HG03280 (cell line): ENCODE results near the gene MBNL1.
"Not testable (repeated sequence)": the region's sequence is repeated elsewhere in the genome, so short reads cannot be mapped to it uniquely, and the experiment has no call there.

ENCODE experiments used
- ATAC-seq: cut with Tn5 transposase; IDR thresholded peaks from one replicate; pipeline ENCODE4 v1.9.1; 2021; ENCODE audit warnings: mild to moderate bottlenecking, moderate library complexity; ENCODE audit not compliant: unreplicated experiment

Gene MBNL1

DNA sequence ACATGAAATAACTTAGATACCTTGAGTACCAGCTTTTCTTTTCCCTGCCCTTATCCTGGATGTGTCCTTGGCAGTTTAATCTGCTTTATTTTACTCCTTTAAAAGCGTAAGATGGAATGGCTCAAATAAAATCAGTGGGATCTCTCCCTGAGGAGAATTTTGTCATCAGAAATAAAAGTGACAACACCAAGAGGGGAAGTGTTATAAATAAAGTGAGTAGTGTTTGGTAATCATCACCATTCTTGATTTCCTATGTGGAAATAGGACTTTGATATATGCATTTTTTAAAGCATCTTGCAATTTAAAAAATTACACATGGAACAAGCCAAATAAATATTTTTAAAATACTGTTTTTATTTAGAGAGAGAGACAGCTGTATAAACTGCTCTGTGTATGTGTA lies 76.5 kb downstream of the MBNL1 start:
- ATAC-seq = no peak

DNA sequence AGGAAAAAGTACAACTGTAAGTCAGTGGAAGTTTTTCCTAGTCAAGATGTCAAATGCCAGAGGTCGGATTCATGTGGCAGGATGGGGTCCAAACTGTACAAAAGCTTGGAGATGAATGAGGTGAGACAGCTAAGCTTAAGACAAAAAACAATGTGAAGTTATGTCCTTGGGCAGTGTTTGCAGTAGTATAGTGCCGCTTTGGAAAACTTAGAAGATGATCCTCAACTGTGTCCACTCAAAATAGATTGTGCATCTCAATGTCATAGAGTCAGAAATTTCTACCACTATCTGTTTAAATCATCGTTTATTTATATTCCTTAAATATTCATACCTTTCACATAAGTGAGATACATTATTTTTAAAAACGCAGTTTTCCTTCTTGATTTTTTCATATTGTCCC lies 77.3 kb downstream of the MBNL1 start:
- ATAC-seq = no peak

DNA sequence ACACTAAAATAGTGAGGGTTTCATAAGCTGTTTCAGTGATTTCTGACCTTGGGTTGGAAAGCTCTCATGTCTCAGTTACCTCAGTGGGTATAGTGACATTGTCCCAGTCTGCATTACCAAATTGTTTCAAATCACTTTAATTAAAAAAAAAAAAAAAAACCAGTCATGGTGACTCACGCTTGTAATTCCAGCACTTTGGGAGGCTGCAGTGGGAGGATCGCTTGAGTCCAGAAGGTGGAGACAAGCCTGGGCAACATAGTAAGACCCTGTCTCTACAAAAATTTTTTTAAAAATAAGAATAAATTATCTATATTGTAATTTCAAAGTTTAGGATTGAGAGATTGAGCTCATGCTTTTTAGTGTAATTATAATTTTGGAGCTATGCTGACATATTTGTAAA lies 78.0 kb downstream of the MBNL1 start:
- ATAC-seq = no peak

GRCh38 chr3:152348436-152349177 lies 79.9 kb downstream of the MBNL1 start:
- ATAC-seq = no peak

- no peak for ATAC-seq
Measured at GRCh38 chr3:152349392-152349791, 80.7 kb downstream of the MBNL1 start.

GRCh38 chr3:152350139-152350538 lies 81.4 kb downstream of the MBNL1 start:
- ATAC-seq = no peak

DNA sequence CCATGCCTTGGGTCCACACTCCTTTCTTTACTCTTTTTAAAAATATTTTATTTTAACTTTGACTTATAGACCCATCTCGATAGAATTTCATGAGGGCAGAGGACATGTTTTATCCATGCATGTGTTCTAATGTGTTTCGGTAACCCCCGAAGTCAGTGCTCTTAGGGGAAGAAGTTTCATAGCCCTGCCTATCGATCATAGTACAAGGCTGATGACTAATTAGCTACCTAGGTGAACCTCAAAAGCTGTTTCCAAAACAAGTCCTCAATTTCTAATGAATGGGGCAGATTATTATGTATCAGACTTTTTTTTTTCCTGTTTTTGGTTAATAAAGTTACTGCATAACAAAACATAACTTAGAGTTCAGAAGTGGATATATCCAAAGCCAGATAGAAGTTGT lies 82.0 kb downstream of the MBNL1 start:
- ATAC-seq = no peak

GRCh38 chr3:152352554-152352953 lies 83.8 kb downstream of the MBNL1 start:
- ATAC-seq = no peak

DNA sequence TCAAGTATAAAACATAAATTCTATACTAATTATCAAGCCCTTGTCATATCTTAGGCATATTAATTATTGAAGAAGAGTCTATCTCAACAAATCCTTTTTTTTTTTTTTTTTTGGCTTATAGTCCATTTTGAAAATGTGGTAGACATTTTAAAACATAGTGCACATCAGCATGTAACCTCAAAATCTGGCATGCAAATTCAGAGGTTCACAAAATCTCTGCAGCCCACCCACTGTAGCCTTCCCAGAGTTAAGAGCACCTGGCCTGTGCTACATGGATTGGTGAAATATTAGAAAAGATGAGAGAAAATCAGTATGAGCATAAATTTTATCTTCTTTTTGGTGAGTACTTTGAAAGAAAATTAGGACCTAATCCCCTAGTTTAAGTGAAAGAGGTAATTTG lies 84.8 kb downstream of the MBNL1 start:
- no peak for ATAC-seq

DNA sequence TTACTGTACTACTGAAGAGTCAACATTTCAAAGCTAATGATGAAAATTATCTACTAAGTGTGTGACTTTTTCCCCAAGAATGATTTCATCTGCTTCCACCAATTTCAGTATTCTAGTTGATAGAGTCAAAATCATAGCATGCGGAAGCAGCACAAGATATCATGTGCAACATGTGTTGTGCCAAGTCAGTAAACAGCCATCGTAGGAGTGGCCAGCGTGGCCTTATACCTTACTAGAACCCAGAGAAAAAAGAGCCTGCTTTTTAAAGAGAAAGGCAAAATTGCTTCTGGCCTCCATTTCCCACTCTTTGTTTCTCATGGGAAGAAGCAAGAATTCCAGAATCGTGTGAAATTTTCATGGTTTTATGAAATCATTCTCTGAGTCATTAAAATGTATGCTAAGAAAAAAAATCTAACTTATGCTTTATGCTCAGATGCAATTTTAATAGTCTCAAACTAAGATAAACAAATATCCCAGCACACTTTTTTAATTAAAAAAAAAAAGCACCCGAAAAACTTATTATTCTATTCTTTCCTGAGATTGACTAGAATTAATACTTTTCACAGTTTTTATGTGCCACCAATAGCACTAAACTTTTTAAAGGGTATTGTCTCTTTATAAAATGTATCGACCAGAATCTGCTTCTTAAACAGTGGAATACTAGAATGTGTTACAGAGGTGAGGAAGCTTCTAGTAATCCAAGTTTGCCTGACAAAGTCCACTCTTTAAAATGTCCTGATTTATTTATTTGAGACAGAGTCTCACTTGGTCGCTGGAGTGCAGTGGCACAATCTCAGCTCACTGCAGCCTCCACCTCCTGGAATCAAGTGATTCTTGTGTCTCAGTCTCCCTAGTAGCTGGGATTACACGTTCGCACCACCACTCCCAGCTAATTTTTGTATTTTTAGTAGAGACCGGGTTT lies 87.3 kb downstream of the MBNL1 start:
- no peak for ATAC-seq

DNA sequence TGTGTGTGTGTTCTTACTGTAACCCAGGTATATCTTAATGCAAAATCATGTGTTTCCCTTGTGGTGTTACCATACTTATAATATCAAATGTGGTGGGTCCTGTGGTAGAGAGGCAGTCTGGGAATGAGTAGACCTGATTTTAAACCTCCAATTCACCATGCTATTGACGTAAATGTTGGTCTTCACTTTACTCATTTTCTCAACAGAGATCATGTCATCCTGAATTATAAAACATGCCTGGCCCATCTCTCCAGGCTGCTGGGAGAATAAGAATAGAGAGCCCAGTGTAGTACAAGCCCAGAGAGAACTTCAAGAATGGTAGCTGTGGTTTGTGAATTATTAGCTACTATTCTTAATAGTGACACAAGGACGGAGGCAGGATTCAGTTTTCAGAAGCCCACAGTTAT lies 88.1 kb downstream of the MBNL1 start:
- peak; percentile 57 for ATAC-seq

DNA sequence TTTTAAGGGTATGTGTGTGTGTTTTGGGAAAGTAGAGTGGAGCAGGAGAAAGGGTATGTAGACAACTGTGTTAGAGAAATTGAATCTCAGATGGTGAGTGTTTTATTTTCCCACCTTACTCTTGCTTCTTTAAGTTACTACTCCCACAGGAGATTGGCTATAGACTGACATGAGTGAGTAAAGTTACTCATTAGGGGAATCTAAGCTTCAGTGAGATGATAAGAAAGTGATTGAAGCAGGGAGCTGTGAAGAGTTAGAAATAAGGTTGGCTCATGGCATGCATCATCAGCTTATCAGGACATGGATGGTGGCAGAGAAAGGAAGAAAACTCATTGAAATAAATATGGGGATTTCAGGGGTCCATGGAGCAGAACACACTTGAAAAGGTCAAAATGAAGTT lies 88.9 kb downstream of the MBNL1 start:
- no peak for ATAC-seq

DNA sequence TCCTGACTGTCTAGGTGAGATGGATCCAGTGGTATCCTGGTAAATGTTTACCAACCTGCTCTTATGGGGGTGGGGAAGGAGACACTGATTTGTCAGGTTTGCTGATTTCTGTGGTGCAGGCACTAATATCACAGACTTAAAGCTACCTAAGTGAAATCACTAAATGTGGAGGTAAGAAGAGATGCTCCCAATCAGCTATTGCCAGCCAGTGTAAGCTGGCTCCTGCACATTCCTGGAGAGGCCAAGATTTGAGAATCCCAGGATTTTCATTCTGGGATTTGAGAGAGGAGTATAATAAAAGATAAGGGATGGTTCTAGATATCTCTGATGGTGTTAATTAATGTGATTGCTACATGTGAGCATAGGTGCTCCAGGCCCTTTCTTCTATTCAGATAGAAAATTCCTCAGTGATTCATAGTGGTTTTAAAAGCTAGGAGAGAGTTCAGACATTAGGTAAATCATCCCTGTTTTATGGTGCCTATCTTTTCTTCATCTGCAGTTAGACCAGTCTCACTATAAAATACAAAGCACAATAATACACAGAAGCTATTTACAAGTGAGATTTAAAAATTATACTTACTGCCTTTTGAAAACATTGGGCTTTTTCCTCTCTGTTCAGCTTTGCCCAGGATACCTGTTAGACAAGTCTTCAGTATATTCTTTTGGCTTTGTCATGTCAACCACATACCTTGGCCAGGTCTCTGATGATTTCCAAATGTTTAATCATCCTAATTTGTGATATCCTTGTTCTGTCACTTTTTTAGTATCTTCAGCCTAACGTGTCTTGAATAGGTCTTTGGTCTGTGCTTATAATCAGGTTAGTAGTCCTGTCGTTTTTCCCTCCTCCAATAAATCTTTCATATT lies 90.9 kb downstream of the MBNL1 start:
- ATAC-seq = no peak

DNA sequence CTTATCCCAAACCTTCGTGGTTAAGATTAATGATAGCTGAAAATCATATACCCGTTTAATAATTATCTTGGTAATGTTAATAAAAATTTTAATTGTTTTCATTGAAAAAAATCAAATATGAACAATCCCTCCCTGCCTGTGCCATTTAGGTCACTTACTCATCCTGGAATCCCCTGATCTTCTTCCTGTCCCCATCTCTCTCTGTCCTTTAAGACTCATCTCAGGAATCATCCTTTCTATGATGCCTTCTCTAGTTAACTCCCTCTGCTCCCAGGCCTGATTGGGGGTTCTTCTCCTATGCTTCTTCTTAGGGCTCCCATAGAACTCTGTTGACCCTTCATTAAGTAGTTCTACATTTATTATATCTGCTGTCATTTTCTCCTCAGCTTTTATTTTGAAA lies 91.6 kb downstream of the MBNL1 start:
- no peak for ATAC-seq

- no peak for ATAC-seq
Measured at GRCh38 chr3:152360966-152361365, 92.2 kb downstream of the MBNL1 start.

- no peak for ATAC-seq
Measured at GRCh38 chr3:152362086-152362485, 93.4 kb downstream of the MBNL1 start.

GRCh38 chr3:152364237-152364636 lies 95.5 kb downstream of the MBNL1 start:
- ATAC-seq = no peak

- no peak for ATAC-seq
Measured at GRCh38 chr3:152365126-152365525, 96.4 kb downstream of the MBNL1 start.

- no peak for ATAC-seq
Measured at GRCh38 chr3:152365766-152366593, 97.3 kb downstream of the MBNL1 start.

- not testable (repeated sequence) for ATAC-seq
Measured at GRCh38 chr3:152367192-152367591, 98.5 kb downstream of the MBNL1 start.
